GM19238 (cell line): ENCODE measurements around the gene NANOS1.
A peak's percentile ranks its signal among the peaks of the same experiment; 100 is the strongest.
"Not testable (repeated sequence)": the region's sequence is repeated elsewhere in the genome, so short reads cannot be mapped to it uniquely, and the experiment has no call there.

Experiments used
- DNase-seq: peaks from one replicate; pipeline ENCODE4 v3.0.0; 2011; ENCODE audit warnings: low spot score; ENCODE audit not compliant: insufficient read length

Gene NANOS1

DNA sequence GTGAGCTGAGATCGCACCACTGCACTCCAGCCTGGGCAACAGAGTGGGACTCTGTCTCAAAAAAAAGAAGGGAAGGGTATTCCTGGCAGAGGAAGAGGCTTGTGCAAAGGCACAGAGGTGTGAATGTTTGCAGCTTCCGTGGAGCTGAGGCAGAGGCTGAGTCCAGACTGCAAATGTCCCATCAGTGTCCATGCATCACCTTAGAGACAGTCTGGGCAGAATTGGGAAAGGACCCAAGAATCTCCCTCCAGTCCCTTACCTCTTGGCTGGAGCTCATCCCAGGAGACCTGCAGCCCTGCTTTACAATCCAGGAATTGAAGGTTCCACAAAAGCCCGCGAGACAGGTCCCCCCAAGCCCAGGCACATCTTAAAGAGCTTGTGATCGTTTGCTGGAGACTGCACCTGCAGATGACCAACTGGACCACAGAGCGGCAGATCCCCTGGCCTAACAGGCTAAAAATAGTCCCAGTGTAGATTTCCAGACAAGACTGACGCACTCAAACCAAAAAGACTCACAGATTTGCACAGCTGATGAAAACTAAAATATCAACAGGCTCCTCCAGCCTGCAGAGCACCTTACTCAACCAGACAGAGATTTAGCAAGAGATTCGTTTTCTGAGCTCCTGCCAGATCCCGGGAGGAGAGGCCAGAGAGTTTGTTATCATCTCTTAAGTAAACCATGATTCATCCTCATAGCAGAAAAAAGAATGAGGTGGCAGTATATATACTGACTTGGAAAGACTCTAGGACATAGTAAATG is 22.9 kb upstream of the NANOS1 start:
- DNase-seq = no peak

DNA sequence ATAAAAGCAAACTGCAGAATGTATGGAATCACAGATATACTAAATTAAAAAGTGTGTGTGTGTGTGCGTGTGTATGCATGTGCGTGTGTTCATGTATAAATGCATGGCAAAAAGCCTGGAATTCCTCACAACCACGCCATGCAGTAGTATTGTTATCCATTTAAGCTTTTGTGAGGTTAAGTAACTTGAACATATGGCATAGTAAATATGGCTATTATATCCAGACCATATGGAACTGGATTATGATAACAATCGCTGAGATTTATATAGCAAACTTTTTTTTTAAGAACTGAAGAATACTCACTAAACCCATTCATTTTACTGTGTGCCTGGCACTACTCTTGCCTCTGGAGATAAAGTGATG is 22.3 kb upstream of the NANOS1 start:
- DNase-seq = no peak

- no peak for DNase-seq
These were observed 8.9 kb upstream of the NANOS1 start for GRCh38 chr10:119020627-119020946.

DNA sequence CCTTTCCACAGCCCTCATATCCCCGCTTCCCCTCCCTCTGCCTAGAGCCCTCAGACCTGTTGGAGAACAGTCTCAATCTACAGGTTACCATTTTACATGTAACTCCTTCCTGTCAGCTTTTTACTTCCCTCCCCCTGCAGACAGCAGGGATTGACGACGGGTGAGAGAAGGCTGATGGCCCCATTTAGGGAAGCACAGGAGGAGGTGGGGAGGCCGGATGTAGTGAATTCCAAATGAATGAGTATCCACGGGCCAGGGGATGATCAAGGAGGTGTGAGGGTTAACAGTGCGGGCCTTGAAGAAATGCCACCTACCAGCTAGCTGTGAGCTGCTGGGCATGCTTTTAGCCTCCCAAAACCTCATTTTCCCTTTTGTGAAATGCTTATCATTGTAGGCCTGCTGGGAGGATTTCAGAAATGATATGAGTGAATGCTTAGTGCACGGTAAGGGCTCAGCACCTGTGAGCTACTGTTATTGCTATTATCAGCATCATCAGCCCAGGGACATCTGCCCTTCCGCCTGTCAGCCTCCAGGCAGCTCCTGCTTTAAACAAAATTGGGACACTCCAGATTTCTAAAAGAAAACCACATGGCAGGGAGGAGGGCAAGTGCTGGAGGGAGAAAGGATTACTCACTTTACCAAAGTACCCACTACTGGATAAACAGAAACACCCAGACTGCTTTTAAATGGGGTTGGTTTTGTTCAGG is 6.5 kb upstream of the NANOS1 start:
- DNase-seq = no peak

DNA sequence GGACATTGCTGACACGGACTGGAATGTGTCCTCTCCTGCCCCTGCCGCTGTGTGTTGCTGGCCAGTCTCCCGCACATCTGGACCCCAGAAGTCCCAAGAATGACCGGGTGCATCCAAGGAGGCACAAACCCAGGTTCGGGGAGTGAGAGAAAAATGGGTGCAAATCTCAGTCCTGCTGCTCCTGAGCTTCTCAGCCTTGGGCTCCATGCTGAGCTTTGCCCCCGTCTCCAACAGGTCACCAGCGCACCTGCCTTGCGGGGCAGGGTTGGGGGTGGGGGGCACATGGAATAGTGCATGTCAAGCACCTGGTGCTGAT is 6.0 kb upstream of the NANOS1 start:
- no peak for DNase-seq

DNA sequence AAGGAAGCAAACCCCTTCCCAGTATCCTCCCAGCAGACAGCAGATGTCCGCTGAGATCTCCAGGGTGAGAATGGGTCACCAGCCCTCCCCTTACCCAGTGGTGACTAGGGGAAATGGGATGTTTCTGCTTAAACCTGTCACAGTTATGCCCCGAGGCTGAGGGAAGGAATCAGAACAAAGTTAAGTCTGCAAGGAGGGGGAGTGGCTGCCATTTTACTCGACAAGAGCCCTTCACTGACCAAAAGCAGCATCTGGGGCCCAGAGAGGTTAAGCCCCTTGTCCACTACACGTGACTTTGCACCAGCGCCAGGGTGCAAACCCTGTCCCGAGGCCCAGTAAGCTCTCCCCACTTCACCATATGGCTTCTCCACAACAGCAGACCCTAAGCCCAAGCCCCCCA is 4.6 kb upstream of the NANOS1 start:
- no peak for DNase-seq

DNA sequence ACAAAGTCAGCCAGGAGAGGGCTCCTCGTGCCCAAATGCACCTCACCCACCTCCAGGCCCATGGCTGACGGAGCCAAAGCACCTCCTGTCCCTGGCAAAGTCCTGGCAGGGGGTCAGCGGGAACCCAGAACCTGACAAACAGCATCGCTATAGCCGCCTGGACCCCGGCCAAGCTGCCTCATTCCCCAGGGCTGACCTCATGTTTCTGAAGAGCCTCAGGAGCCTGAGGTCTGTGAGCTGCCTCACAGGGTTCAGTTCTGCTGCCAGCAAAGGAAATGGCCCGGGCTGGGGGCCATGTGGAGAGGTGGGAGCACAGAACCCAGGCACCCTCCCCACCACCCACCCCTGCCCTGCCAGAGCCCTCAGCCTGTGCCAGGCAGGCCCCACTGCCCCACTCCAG is 4.2 kb upstream of the NANOS1 start:
- no peak for DNase-seq

GRCh38 chr10:119025776-119026175 is 3.7 kb upstream of the NANOS1 start:
- no peak for DNase-seq

DNA sequence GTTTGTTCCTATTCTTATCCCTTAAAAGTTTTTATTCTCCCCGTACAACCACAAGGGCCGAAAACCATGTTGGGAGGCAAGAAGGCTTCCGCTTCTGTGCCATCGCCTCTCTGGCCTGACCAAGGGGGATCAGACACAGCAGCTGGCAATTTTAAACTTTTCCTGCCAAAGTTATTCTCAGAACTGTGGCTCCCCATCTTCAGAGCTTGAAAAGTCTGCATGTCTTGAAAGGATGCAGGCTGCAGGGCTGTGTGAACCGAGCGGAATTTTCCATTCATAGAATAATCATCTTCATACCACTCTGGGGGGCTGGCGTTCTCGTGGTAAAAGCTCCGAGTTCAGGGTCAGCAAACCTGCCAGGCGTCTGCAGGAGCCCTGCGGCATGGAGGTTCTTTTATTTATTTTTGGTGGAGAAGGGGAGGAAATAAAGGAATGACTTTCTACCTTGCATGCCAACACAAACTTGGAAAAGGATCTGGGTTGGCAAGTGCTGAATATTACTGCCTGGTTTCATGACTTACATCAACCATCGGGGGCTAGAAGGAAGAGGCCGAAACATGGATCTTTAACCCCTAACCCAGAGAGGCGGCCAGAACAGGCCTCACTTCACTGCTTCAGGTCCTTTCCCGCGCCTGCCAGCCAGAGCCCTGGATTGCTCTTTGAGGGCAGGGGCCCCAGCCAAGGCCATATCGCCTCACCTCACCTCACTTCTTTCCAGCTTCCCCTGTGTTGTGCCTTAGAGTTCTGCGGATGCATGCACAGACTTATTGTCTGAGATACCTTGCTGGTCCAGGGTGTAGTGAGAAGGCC is 3.0 kb upstream of the NANOS1 start:
- no peak for DNase-seq

GRCh38 chr10:119028445-119028899 is 1.0 kb upstream of the NANOS1 start:
- not testable (repeated sequence) for DNase-seq

- peak; percentile 88 for DNase-seq
These were observed 458 bp upstream of the NANOS1 start for GRCh38 chr10:119028900-119029612.

- DNase-seq = peak; percentile 54
These were observed 1.1 kb downstream of the NANOS1 start for GRCh38 chr10:119030421-119031250.

GRCh38 chr10:119031496-119032059 is 2.1 kb downstream of the NANOS1 start:
- DNase-seq = no peak

DNA sequence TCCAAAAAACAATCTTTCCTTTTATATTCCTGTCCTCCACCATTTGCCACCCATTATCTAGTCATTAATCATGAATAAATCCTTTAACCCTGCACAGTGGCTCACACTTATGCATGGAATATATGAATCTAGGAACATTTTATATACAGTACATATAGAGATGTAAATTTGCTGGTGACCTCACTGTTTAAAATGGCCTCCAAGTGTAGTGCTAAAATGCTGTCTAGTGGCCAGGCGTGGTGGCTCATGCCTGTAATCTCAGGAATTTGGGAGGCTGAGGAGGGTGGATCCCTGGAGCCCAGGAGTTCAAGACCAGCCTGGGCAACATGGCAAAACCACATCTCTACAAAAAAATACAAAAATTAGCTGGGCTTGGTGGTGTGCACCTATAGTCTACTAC is 9.6 kb downstream of the NANOS1 start:
- no peak for DNase-seq

DNA sequence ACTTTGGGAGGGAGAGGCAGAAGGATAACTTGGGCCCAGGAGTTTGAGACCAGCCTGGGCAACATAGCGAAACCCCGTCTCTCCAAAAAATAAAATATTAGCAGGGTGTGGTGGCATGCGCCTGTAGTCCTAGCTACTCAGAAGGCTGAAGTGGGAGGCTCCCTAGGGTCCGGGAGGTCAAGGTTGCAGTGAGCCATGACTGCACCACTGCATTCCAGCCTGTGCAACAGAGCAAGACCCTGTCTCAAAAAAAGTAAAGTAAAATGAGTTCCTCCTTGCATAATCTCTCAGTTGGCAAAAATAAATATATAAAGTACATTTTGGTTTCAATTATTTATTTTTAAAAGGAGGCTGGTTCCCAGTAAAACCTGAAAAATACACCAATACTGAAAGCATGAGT is 11.8 kb downstream of the NANOS1 start:
- no peak for DNase-seq

GRCh38 chr10:119042169-119042568 is 12.7 kb downstream of the NANOS1 start:
- no peak for DNase-seq

DNA sequence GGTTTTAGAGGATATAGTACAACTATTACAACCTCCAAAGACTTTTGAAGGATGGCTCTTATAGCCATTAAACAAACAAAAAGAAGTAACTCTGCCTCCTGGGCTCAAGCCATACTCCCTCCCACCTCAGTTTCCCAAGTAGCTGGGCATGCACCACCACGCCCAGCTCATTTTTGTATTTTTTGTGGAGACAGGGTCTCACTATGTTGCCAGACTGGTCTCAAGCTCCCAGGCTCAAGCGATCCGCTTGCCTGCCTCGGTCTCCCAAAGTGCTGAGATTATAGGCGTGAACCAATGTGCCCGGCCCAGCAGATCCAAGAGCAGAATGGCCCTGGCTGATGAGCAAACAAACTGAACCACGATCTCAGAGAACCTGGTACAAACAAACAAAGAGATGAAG is 16.0 kb downstream of the NANOS1 start:
- no peak for DNase-seq

DNA sequence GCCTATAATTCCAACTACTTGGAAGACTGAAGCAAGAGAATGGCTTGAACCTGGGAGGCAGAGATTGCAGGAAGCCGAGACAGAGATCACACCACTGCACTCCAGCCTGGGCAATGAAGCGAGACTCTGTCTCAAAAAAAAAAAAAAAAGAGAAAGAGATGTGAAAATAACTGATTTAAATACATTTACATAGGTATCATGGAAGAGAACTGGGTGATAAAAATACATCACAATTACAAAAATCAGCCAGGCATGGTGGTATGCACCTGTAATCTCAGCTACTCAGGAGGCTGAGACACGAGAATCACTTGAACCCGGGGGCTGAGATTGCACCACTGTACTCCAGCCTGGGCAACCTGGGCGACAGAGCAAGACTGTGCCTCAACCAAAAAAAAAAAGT is 19.8 kb downstream of the NANOS1 start:
- DNase-seq = no peak

DNA sequence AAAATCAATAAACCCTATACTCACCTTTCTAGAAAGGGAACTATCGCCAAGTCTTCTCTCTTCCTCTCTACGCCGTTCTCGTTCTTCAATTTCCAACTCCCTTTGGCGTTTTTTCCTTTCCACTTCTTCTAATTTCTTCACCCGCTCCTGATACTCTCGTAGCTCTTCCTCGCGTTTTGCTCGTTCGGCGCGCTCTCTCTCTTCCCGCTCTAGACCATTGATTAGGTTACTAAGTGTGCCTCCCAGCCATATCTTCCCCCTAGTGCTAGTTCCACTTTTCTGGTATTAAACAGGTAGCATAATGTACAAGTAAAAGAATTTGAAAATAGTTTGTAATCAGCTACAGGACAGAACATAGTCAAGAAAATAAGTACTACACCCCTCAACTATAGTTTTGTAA is 20.3 kb downstream of the NANOS1 start:
- DNase-seq = no peak

- no peak for DNase-seq
These were observed 22.3 kb downstream of the NANOS1 start for GRCh38 chr10:119051775-119052174.

DNA sequence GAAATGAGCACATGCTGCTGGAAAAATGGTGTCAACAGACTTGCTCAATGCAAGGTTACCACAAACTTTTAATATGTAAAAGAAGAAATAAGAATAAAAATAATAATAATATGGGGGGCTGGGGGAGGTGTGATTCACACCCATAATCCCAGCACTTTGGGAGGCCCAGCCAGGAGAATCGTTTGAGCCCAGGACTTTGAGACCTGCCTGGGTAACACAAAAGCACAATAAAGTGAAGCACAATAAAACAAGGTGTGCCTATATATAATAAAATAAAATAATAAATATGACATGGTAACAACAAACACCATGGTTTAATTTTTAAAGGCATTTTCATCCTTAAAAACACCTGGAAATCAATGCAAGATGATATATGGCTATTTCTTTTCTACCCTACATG is 26.0 kb downstream of the NANOS1 start:
- no peak for DNase-seq
